Left ventricle myocardium inferior (tissue), 1 donor: Measurements from ENCODE around the gene EFHC1. TPM values are rescaled to one million over a fixed set of nuclear protein-coding genes. Genes with fewer than 3 reads are reported as not detected.

Experiments used
- DNase-seq: peaks from one replicate; pipeline ENCODE4 v3.0.0-alpha.2; 2020
- H3K27ac ChIP-seq: fragments of 200-600 bp; replicated peaks from 2 replicates; pipeline ENCODE4 v1.8.0; 2021
- H3K27me3 ChIP-seq: fragments of 200-600 bp; 2 replicates; pipeline ENCODE4 v1.8.0; 2021; ENCODE audit warnings: low read depth
- H3K36me3 ChIP-seq: fragments of 200-600 bp; 2 replicates; pipeline ENCODE4 v1.8.0; 2021
- H3K4me1 ChIP-seq: fragments of 200-600 bp; 2 replicates; pipeline ENCODE4 v1.8.0; 2021
- H3K4me3 ChIP-seq: fragments of 200-600 bp; 2 replicates; pipeline ENCODE4 v1.8.0; 2021; ENCODE audit warnings: mild to moderate bottlenecking, moderate library complexity
- H3K9me3 ChIP-seq: fragments of 200-600 bp; replicated peaks from 2 replicates; pipeline ENCODE4 v1.8.0; 2021
- intact Hi-C: fragments of 100-400 bp; cut with micrococcal nuclease; formaldehyde crosslinking; loops from one replicate; pipeline ENCODE4 v1.11.0; 2022
- total RNA-seq: library from RNA; stranded (reverse); fragmentation: NEBNext Ultra II Directional; extraction: Animal tissue kit (Norgen Biotek cat#: 25700); gene quantifications from one replicate; pipeline ENCODE4 v1.2.1, GENCODE V29; 2021
- TF ChIP-seq, protein P1 (sequence below): fragments of 200-600 bp; IDR thresholded peaks from 2 replicates; pipeline ENCODE4 v1.8.0; 2021; ENCODE audit warnings: antibody characterized with exemption, mild to moderate bottlenecking, borderline replicate concordance
- donor health status: DM: no; HTN: yes; CAD: no; lungs with severe emphysema.

Gene EFHC1
- total RNA-seq, 1 donor from 2014 or later: 5.7 TPM

- peaks cover 10% of the 10 kb centered on the region for H3K36me3 ChIP-seq
- no peaks in the 10 kb centered on the region for H3K27me3 ChIP-seq
- H3K27ac ChIP-seq: no peak overlapping the region
- no peak for DNase-seq
- TF ChIP-seq, protein P1, sequence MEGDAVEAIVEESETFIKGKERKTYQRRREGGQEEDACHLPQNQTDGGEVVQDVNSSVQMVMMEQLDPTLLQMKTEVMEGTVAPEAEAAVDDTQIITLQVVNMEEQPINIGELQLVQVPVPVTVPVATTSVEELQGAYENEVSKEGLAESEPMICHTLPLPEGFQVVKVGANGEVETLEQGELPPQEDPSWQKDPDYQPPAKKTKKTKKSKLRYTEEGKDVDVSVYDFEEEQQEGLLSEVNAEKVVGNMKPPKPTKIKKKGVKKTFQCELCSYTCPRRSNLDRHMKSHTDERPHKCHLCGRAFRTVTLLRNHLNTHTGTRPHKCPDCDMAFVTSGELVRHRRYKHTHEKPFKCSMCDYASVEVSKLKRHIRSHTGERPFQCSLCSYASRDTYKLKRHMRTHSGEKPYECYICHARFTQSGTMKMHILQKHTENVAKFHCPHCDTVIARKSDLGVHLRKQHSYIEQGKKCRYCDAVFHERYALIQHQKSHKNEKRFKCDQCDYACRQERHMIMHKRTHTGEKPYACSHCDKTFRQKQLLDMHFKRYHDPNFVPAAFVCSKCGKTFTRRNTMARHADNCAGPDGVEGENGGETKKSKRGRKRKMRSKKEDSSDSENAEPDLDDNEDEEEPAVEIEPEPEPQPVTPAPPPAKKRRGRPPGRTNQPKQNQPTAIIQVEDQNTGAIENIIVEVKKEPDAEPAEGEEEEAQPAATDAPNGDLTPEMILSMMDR: no peak
- no peak overlapping the region for H3K4me3 ChIP-seq
- no peaks in the 10 kb centered on the region for H3K9me3 ChIP-seq
- peaks cover 24% of the 10 kb centered on the region for H3K4me1 ChIP-seq
- intact Hi-C loops: no loop called here
Measured at GRCh38 chr6:52526634-52527033, 106.5 kb downstream of the EFHC1 start.

GRCh38 chr6:52527436-52527835 lies 107.3 kb downstream of the EFHC1 start:
- intact Hi-C loops: no loop called here
- Histone ChIP-seq H3K9me3 (no peaks in the 10 kb centered on the region), H3K4me1 (peaks cover 16% of the 10 kb centered on the region), H3K4me3 (no peak overlapping the region), H3K27me3 (no peaks in the 10 kb centered on the region), H3K27ac (no peak overlapping the region), H3K36me3 (peaks cover 10% of the 10 kb centered on the region)
- no peak for DNase-seq
- TF ChIP-seq, protein P1: no peak

- H3K27me3 ChIP-seq: no peaks in the 10 kb centered on the region
- intact Hi-C loops: no loop called here
- H3K27ac ChIP-seq: no peak overlapping the region
- no peak for DNase-seq
- H3K4me3 ChIP-seq: no peak overlapping the region
- H3K9me3 ChIP-seq: no peaks in the 10 kb centered on the region
- no peaks in the 10 kb centered on the region for H3K4me1 ChIP-seq
- H3K36me3 ChIP-seq: peaks cover 23% of the 10 kb centered on the region
- TF ChIP-seq, protein P1: no peak
Measured at GRCh38 chr6:52529311-52529710, 109.2 kb downstream of the EFHC1 start.

DNA sequence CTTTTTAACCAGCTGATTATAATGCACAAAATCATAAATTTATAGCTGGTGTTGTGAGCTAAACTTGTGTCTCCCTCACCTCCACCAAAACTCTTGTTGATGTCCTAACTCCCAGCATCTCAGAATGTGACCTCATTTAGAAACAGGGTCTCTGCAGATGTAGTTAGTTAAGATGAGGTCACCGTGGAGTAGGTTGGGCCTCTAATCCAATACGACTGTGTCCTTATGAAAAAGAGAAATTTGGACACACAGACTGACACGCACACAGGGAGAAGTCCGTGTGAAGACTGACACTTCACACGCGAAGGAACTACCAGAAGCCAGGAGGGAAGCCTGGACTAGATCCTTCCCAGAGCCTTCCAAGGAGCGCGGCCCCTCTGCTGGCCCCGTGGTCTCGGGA lies 110.2 kb downstream of the EFHC1 start:
- peaks cover 32% of the 10 kb centered on the region for H3K36me3 ChIP-seq
- intact Hi-C loops: no loop called here
- no peaks in the 10 kb centered on the region for H3K9me3 ChIP-seq
- H3K4me3 ChIP-seq: no peak overlapping the region
- H3K27me3 ChIP-seq: no peaks in the 10 kb centered on the region
- H3K4me1 ChIP-seq: peaks cover 3% of the 10 kb centered on the region
- TF ChIP-seq, protein P1: no peak
- no peak for DNase-seq
- H3K27ac ChIP-seq: no peak overlapping the region

DNA sequence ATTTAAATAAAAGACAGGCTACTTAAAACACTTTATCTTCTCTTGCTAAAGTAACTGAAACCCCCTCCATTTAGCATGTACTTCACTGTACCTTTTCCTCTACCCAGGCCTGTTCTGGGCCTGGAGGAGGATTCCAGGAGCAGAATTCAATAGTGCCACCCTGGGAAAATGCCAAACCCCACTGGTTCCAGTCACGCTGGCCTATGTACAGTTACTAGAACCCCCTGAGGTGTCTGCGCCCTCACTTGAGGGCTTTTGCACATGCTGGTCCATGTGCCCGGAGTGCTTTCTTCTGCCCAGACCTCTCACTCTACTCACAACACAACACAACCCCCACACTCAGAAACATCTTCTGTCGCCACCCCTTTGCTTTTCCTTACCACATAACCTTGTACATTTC lies 111.3 kb downstream of the EFHC1 start:
- DNase-seq: no peak
- H3K27ac ChIP-seq: no peak overlapping the region
- no peak overlapping the region for H3K4me3 ChIP-seq
- intact Hi-C loops: no loop called here
- H3K27me3 ChIP-seq: no peaks in the 10 kb centered on the region
- peaks cover 36% of the 10 kb centered on the region for H3K36me3 ChIP-seq
- peaks cover 14% of the 10 kb centered on the region for H3K4me1 ChIP-seq
- H3K9me3 ChIP-seq: no peaks in the 10 kb centered on the region
- TF ChIP-seq, protein P1: no peak

GRCh38 chr6:52531834-52532233 lies 111.7 kb downstream of the EFHC1 start:
- DNase-seq: no peak
- Histone ChIP-seq H3K4me3 (no peak overlapping the region), H3K27me3 (no peaks in the 10 kb centered on the region), H3K27ac (no peak overlapping the region), H3K4me1 (peaks cover 18% of the 10 kb centered on the region), H3K36me3 (peaks cover 36% of the 10 kb centered on the region), H3K9me3 (no peaks in the 10 kb centered on the region)
- intact Hi-C loops: no loop called here
- TF ChIP-seq, protein P1: no peak
